ENCODE data around the gene STIP1. TPM values are rescaled to one million over a fixed set of nuclear protein-coding genes. Genes with fewer than 3 reads are reported as not detected.

Gene STIP1
- total RNA-seq, 1 donor from 2014 or later: 252 TPM

GRCh38 chr11:64202992-64203391 is 17.0 kb downstream of the STIP1 start:
- H3K9me3 ChIP-seq (ENCODE audit: low read depth): no peaks in the 10 kb centered on the region
- no peaks in the 10 kb centered on the region for H3K79me2 ChIP-seq (ENCODE audit: low read depth)
- H3K4me2 ChIP-seq: peak overlapping the region; percentile 8
- peaks cover 8% of the 10 kb centered on the region for H3K4me1 ChIP-seq
- H3K27me3 Mint-ChIP-seq (ENCODE audit: insufficient read depth, low read depth): no peaks in the 10 kb centered on the region
- peaks cover 52% of the 10 kb centered on the region for H4K20me1 ChIP-seq (ENCODE audit: low read depth)
- peaks cover 36% of the 10 kb centered on the region for H3K36me3 Mint-ChIP-seq
- no peaks in the 10 kb centered on the region for H3K9me3 Mint-ChIP-seq
- DNase-seq (ENCODE audit: low spot score): peak; percentile 0
- peaks cover 1% of the 10 kb centered on the region for H3K36me3 ChIP-seq
- no peak overlapping the region for H3K4me3 ChIP-seq
- H2AFZ ChIP-seq (replicated peaks): no peak overlapping the region
- peaks cover 13% of the 10 kb centered on the region for H3K4me1 Mint-ChIP-seq
- peak overlapping the region; percentile 74 for H3K27ac Mint-ChIP-seq
- peaks cover 40% of the 10 kb centered on the region for H3F3A ChIP-seq (ENCODE audit: low read depth)
- no peak overlapping the region for H3K9ac ChIP-seq
- H3K27me3 ChIP-seq: no peaks in the 10 kb centered on the region
- no peak overlapping the region for H3K4me3 Mint-ChIP-seq
- TF ChIP-seq EZH2phosphoT487 (IDR thresholded peaks at IDR 0.05) (no peak), CTCF (IDR thresholded peaks at IDR 0.05) (no peak), EZH2 (IDR thresholded peaks at IDR 0.05) (no peak)
- peak overlapping the region; percentile 78 for H3K27ac ChIP-seq

GRCh38 chr11:64203421-64204079 is 17.6 kb downstream of the STIP1 start:
- Mint-ChIP-seq H3K36me3 (peaks cover 35% of the 10 kb centered on the region), H3K27ac (peak overlapping the region; percentile 74), H3K4me1 (peaks cover 13% of the 10 kb centered on the region), H3K9me3 (no peaks in the 10 kb centered on the region), H3K4me3 (peak overlapping the region; percentile 46), H3K27me3 (ENCODE audit: insufficient read depth, low read depth) (no peaks in the 10 kb centered on the region)
- H2AFZ ChIP-seq (replicated peaks): no peak overlapping the region
- peak; percentile 70 for DNase-seq (ENCODE audit: low spot score)
- peak overlapping the region; percentile 78 for H3K27ac ChIP-seq
- H3F3A ChIP-seq (ENCODE audit: low read depth): peaks cover 40% of the 10 kb centered on the region
- peak overlapping the region; percentile 8 for H3K4me2 ChIP-seq
- H3K79me2 ChIP-seq (ENCODE audit: low read depth): no peaks in the 10 kb centered on the region
- H3K4me3 ChIP-seq: no peak overlapping the region
- TF ChIP-seq CTCF (IDR thresholded peaks at IDR 0.05): no peak
- no peak for TF ChIP-seq EZH2 (IDR thresholded peaks at IDR 0.05)
- no peak for TF ChIP-seq EZH2phosphoT487 (IDR thresholded peaks at IDR 0.05)
- H4K20me1 ChIP-seq (ENCODE audit: low read depth): peaks cover 52% of the 10 kb centered on the region
- no peaks in the 10 kb centered on the region for H3K9me3 ChIP-seq (ENCODE audit: low read depth)
- H3K27me3 ChIP-seq: no peaks in the 10 kb centered on the region
- H3K36me3 ChIP-seq: no peaks in the 10 kb centered on the region
- H3K4me1 ChIP-seq: peaks cover 8% of the 10 kb centered on the region
- H3K9ac ChIP-seq: no peak overlapping the region

GRCh38 chr11:64204080-64204440 is 18.1 kb downstream of the STIP1 start:
- Mint-ChIP-seq H3K27ac (no peak overlapping the region), H3K36me3 (peaks cover 34% of the 10 kb centered on the region)

More at GRCh38 chr11:64204080-64204440, 18.1 kb downstream of the STIP1 start:
- no peak overlapping the region for H3K4me3 ChIP-seq
- H4K20me1 ChIP-seq (ENCODE audit: low read depth): peaks cover 52% of the 10 kb centered on the region
- Mint-ChIP-seq H3K4me3 (peak overlapping the region; percentile 46), H3K27me3 (ENCODE audit: insufficient read depth, low read depth) (peaks cover 4% of the 10 kb centered on the region), H3K4me1 (peaks cover 13% of the 10 kb centered on the region), H3K9me3 (no peaks in the 10 kb centered on the region)
- no peak for DNase-seq (ENCODE audit: low spot score)
- H3K27ac ChIP-seq: peak overlapping the region; percentile 78
- peaks cover 8% of the 10 kb centered on the region for H3K4me1 ChIP-seq
- H2AFZ ChIP-seq (replicated peaks): no peak overlapping the region
- no peak overlapping the region for H3K9ac ChIP-seq
- H3K27me3 ChIP-seq: no peaks in the 10 kb centered on the region
- H3K4me2 ChIP-seq: no peak overlapping the region
- peaks cover 40% of the 10 kb centered on the region for H3F3A ChIP-seq (ENCODE audit: low read depth)
- TF ChIP-seq EZH2phosphoT487 (IDR thresholded peaks at IDR 0.05) (no peak), EZH2 (IDR thresholded peaks at IDR 0.05) (no peak), CTCF (IDR thresholded peaks at IDR 0.05) (no peak)
- H3K79me2 ChIP-seq (ENCODE audit: low read depth): no peaks in the 10 kb centered on the region
- no peaks in the 10 kb centered on the region for H3K36me3 ChIP-seq
- H3K9me3 ChIP-seq (ENCODE audit: low read depth): no peaks in the 10 kb centered on the region
